ENCODE measurements around the gene COPZ2.

The COPZ2 gene

DNA sequence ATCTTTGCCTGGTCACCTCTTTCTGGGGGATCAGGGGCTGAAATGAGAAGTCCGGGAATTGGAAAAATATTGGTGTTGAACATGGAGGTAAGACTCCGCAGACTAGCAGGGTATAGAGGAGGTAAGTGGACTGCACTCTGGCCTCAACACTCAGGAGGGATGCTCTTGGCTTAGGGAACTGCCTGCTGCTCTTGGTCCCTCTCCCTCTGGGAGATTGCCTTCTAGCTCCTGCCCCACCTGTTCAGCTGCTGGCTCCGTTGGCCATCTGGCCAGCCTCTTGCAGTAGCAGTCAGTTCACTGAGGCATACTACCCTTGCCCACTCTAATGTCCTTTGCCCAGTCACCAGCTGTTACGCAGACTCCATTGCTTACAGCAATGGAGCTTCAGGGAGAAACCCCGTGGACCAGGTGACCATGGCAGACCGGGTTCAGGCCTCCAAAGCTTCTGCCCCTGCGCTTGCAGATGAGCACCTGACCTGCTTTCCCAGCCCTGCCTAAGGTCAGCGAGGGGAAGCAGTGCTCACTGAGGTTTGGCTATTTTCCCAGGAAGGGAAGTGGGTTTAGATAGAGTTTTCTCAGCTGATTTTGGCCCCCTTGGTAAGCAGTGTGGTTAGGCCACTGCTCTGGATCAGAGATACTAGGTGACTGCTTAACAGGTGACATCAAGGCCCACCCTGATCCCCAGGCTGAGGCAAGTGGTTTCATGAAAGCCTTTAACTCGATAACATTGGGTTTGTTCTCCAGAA lies 54.8 kb downstream of the COPZ2 start:
- DNase-seq = peak; percentile 37

- no peak for DNase-seq
Measured at GRCh38 chr17:47982091-47982617, 55.4 kb downstream of the COPZ2 start.

GRCh38 chr17:47981462-47981861 lies 56.1 kb downstream of the COPZ2 start:
- peak; percentile 91 for DNase-seq

DNA sequence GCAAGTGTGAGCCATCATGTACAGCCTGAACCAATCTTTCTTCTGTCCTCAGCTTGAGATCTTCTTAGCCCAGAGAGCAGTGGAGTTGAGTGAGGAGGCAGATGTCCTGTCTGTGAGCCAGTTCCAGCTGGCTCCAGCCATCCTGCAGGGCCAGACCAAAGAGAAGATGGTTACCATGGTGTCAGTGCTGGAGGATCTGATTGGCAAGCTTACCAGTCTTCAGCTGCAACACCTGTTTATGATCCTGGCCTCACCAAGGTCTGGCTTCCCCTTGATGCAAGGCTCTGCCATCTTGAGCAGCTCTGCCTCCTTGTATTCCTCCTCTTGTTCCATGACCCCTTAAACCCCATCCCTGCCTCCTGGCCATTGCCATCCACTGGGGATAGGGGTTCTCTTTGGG lies 57.1 kb downstream of the COPZ2 start:
- no peak for DNase-seq

GRCh38 chr17:47978324-47978723 lies 59.3 kb downstream of the COPZ2 start:
- peak; percentile 87 for DNase-seq

All from hematopoietic multipotent progenitor cell treated with erythropoietin and hydrocortisone succinate and interleukin-3 and kit ligand, for 4 days (in vitro differentiated cells).